Kidney (tissue), 14 donors: ENCODE measurements around the gene RORB. TPM values are rescaled to one million over a fixed set of nuclear protein-coding genes. Genes with fewer than 3 reads are reported as not detected.

Source experiments
- DNase-seq, 5 donors: peaks; one replicate each; pipeline ENCODE4 v3.0.0-alpha.2; 2013 to 2020
- FAIRE-seq: peaks from 2 replicates; lab custom pipeline; 2012; peaks lifted over from hg19 to GRCh38; lab: Jason Lieb, UNC
- H3K27ac ChIP-seq, 2 donors: one replicate each; pipeline ENCODE4 v1.7.0; 2013; ENCODE audit warnings: low read depth in 2 of 2, low read length in 2 of 2, inconsistent platforms in 1 of 2
- H3K27me3 ChIP-seq: one replicate; pipeline ENCODE4 v1.7.1; 2013; ENCODE audit warnings: low read length, inconsistent platforms; ENCODE audit not compliant: control insufficient read depth, insufficient read depth
- H3K36me3 ChIP-seq, 3 donors: one replicate each; pipeline versions ENCODE4 v1.7.0 to v1.7.1; 2013; ENCODE audit warnings: low read length in 3 of 3, control low read depth in 1 of 3, inconsistent platforms in 1 of 3; ENCODE audit not compliant: insufficient read depth in 3 of 3, control insufficient read depth in 2 of 3
- H3K4me1 ChIP-seq, 3 donors: one replicate each; pipeline versions ENCODE4 v1.7.0 to v1.7.1; 2013; ENCODE audit warnings: low read length in 3 of 3, inconsistent platforms in 1 of 3, low read depth in 1 of 3; ENCODE audit not compliant: control insufficient read depth in 2 of 3, insufficient read depth in 2 of 3
- H3K4me3 ChIP-seq, 3 donors: one replicate each; pipeline versions ENCODE4 v1.7.0 to v1.8.1; 2013; ENCODE audit warnings: low read length in 3 of 3, control low read depth in 1 of 3, inconsistent platforms in 1 of 3
- H3K9ac ChIP-seq, 3 donors: one replicate each; pipeline versions ENCODE4 v1.7.0 to v1.7.1; 2013; ENCODE audit warnings: low read length in 3 of 3, control low read depth in 1 of 3, inconsistent platforms in 1 of 3
- H3K9me3 ChIP-seq, 3 donors: one replicate each; pipeline versions ENCODE4 v1.7.0 to v1.7.1; 2013; ENCODE audit warnings: low read length in 3 of 3, control low read depth in 1 of 3, inconsistent platforms in 1 of 3; ENCODE audit not compliant: control insufficient read depth in 2 of 3, insufficient read depth in 1 of 3
- CTCF ChIP-seq: IDR thresholded peaks from 3 replicates; pipeline ENCODE4 v1.5.1; 2012; ENCODE audit warnings: mild to moderate bottlenecking, moderate library complexity, borderline replicate concordance; ENCODE audit not compliant: insufficient read depth; ENCODE audit errors: extremely low read depth
- intact Hi-C: fragments of 100-400 bp; cut with DNase I; formaldehyde crosslinking; loops from one replicate; pipeline ENCODE4 v1.11.1; 2022
- polyA plus RNA-seq: library from polyadenylated mRNA; stranded (reverse); fragments of 350-450 nt; fragmentation: Illumina TruSeq; extraction: RNeasy Lipid Tissue Mini Kit (QIAGEN cat#74804); gene quantifications from one replicate; pipeline ENCODE4 v1.2.3, GENCODE V29; 2014; ENCODE audit warnings: low read depth, low replicate concordance; ENCODE audit not compliant: insufficient read depth
- total RNA-seq: library from RNA; stranded (reverse); fragmentation: NEBNext Ultra II Directional; extraction: Animal tissue kit (Norgen Biotek cat#: 25700); gene quantifications from one replicate; pipeline ENCODE4 v1.2.1, GENCODE V29; 2021
- donor health status: control.
- donor health status: control.
- donor health status: control.
- donor health status: control.
- donor health status: control.
- donor health status: DM: yes; HTN: yes; CAD: no.
- donor health status: Normal renal cell carcinoma (clear cell type).

RORB gene
- total and polyA plus RNA-seq, 2 donors from 2014 or later, result 0.11 to 0.41 TPM

GRCh38 chr9:74576176-74576575, 79.0 kb downstream of the RORB start:
- FAIRE-seq (no peak), DNase-seq (no peak)
- Histone ChIP-seq H3K9me3 (no peaks in the 10 kb centered on the region), H3K9ac (no peak overlapping the region), H3K4me1 (no peaks in the 10 kb centered on the region), H3K4me3 (no peak overlapping the region), H3K27ac (no peak overlapping the region), H3K36me3 (no peaks in the 10 kb centered on the region), H3K27me3 (no peaks in the 10 kb centered on the region)
- TF ChIP-seq CTCF, result no peak
- intact Hi-C loops, result no loop called here

- intact Hi-C loops, result no loop called here
- no peak overlapping the region for H3K27ac ChIP-seq
- H3K9ac ChIP-seq, result no peak overlapping the region
- no peak for FAIRE-seq
- H3K4me1 ChIP-seq, result no peaks in the 10 kb centered on the region
- no peaks in the 10 kb centered on the region for H3K27me3 ChIP-seq
- TF ChIP-seq CTCF, result no peak
- no peak overlapping the region for H3K4me3 ChIP-seq
- H3K9me3 ChIP-seq, result no peaks in the 10 kb centered on the region
- DNase-seq, result peak in 1 of 5 donors; percentile 6
- H3K36me3 ChIP-seq, result no peaks in the 10 kb centered on the region
Observed at GRCh38 chr9:74577956-74578355, 80.8 kb downstream of the RORB start.

- no peaks in the 10 kb centered on the region for H3K36me3 ChIP-seq
- intact Hi-C loops, result no loop called here
- no peaks in the 10 kb centered on the region for H3K4me1 ChIP-seq
- H3K9me3 ChIP-seq, result no peaks in the 10 kb centered on the region
- no peak for DNase-seq
- FAIRE-seq, result no peak
- no peak overlapping the region for H3K27ac ChIP-seq
- H3K27me3 ChIP-seq, result no peaks in the 10 kb centered on the region
- H3K4me3 ChIP-seq, result no peak overlapping the region
- TF ChIP-seq CTCF, result no peak
- no peak overlapping the region for H3K9ac ChIP-seq
Observed at GRCh38 chr9:74589576-74589975, 92.4 kb downstream of the RORB start.

- no peaks in the 10 kb centered on the region for H3K4me1 ChIP-seq
- H3K27me3 ChIP-seq, result no peaks in the 10 kb centered on the region
- H3K27ac ChIP-seq, result no peak overlapping the region
- no peaks in the 10 kb centered on the region for H3K36me3 ChIP-seq
- intact Hi-C loops, result no loop called here
- no peaks in the 10 kb centered on the region for H3K9me3 ChIP-seq
- H3K4me3 ChIP-seq, result no peak overlapping the region
- no peak overlapping the region for H3K9ac ChIP-seq
- FAIRE-seq, result no peak
- no peak for DNase-seq
- no peak for TF ChIP-seq CTCF
Observed at GRCh38 chr9:74595286-74595685, 98.2 kb downstream of the RORB start.
